ENCODE results near the gene HIF1A.

GRCh38 chr14:61699027-61699426 lies 3.7 kb downstream of the HIF1A start:
- TF ChIP-seq EZH2 (IDR thresholded peaks at IDR 0.05; ENCODE audit: borderline replicate concordance, low read depth, low read length, poor library complexity, severe bottlenecking) (no peak), CTCF (conservative IDR thresholded peaks at IDR 0.05; ENCODE audit: low read depth, low read length) (no peak)

Data from A673 (cell line).